Testis (tissue), 3 donors: ENCODE measurements around the gene ZNF273. TPM values are rescaled to one million over a fixed set of nuclear protein-coding genes. Genes with fewer than 3 reads are reported as not detected.
"Not testable (repeated sequence)": the region's sequence is repeated elsewhere in the genome, so short reads cannot be mapped to it uniquely, and the experiment has no call there.

Experiments
- DNase-seq: peaks from one replicate; pipeline ENCODE4 v3.0.0-alpha.2; 2019
- H3K27ac ChIP-seq, 2 donors: fragments of 200-600 bp; sonication (generic); one replicate each; pipeline ENCODE4 v1.5.1; 2019
- H3K27me3 ChIP-seq: fragments of 200-600 bp; sonication (generic); one replicate; pipeline ENCODE4 v1.5.1; 2019
- H3K36me3 ChIP-seq: fragments of 200-600 bp; sonication (generic); one replicate; pipeline ENCODE4 v1.5.1; 2017; ENCODE audit warnings: low read depth; ENCODE audit errors: missing control alignments
- H3K4me1 ChIP-seq: fragments of 200-600 bp; sonication (generic); one replicate; pipeline ENCODE4 v1.5.1; 2019
- H3K4me3 ChIP-seq, 2 donors: fragments of 200-600 bp; sonication (generic); one replicate each; pipeline ENCODE4 v1.5.1; 2017 to 2019
- H3K9me3 ChIP-seq: fragments of 200-600 bp; sonication (generic); one replicate; pipeline ENCODE4 v1.5.1; 2017
- POLR2A ChIP-seq: fragments of 450-650 bp; IDR thresholded peaks from one replicate; pipeline ENCODE4 v1.6.1; 2017; ENCODE audit warnings: antibody characterized with exemption, mild to moderate bottlenecking, moderate library complexity
- WGBS, 2 donors: methylation state at CpG; one replicate each; pipeline ENCODE4 v1.1.5; 2018; 5-methylcytosine and 5-hydroxymethylcytosine counted together
- intact Hi-C: fragments of 100-400 bp; cut with DNase I; formaldehyde crosslinking; loops from one replicate; pipeline ENCODE4 v1.15.1; 2023; ENCODE audit warnings: low total_unique reads
- polyA plus RNA-seq: library from polyadenylated mRNA; stranded (reverse); fragments of 350-450 nt; fragmentation: Illumina TruSeq; extraction: RNeasy Lipid Tissue Mini Kit (QIAGEN cat#74804); gene quantifications from one replicate; pipeline ENCODE4 v1.2.3, GENCODE V29; 2014; ENCODE audit warnings: low read depth, low replicate concordance; ENCODE audit not compliant: insufficient read depth
- total RNA-seq, 2 donors: library from RNA; depleted of rRNA; stranded (reverse); fragments of >200 nt; gene quantifications; one replicate each; pipeline ENCODE4 v1.2.3, GENCODE V29; 2016
- TF ChIP-seq, protein P1 (sequence below), 3 experiments: fragments of 450-650 bp in 2 of 3; fragments of 200-600 bp in 1 of 3; sonication (generic) in 1 of 3; IDR thresholded peaks; one replicate each; pipeline ENCODE4 v1.5.1; 2016 to 2019; ENCODE audit warnings: antibody characterized with exemption in 3 of 3, mild to moderate bottlenecking in 2 of 3, moderate library complexity in 1 of 3

The ZNF273 gene
- total and polyA plus RNA-seq, 3 donors from 2014 or later: 10.6 to 36.0 (median 13.6) TPM

DNA sequence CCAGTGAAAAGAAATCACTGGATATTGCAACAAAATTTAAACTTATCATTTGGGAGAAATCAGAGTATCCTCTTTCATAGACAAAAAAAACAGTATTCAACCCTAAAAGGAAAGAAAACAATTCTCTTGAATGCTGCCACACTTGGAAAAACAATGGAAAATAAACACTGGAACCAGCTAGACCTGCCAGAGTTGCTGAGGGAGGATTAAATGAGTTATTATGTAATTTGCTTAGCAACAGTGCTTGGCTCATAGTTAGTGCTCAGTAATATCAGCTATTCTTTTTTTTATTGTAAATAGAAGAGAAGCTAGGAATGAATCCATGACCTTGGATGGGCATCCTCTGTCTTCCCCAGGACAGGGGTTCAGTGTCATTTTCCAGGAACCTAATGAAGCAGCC lies 11.0 kb upstream of the ZNF273 start:
- Histone ChIP-seq H3K9me3 (no peaks in the 10 kb centered on the region), H3K27me3 (no peaks in the 10 kb centered on the region), H3K36me3 (no peaks in the 10 kb centered on the region), H3K4me3 (no peak overlapping the region), H3K27ac (no peak overlapping the region), H3K4me1 (peaks cover 13% of the 10 kb centered on the region)
- intact Hi-C loops: no loop called here
- TF ChIP-seq, protein P1, sequence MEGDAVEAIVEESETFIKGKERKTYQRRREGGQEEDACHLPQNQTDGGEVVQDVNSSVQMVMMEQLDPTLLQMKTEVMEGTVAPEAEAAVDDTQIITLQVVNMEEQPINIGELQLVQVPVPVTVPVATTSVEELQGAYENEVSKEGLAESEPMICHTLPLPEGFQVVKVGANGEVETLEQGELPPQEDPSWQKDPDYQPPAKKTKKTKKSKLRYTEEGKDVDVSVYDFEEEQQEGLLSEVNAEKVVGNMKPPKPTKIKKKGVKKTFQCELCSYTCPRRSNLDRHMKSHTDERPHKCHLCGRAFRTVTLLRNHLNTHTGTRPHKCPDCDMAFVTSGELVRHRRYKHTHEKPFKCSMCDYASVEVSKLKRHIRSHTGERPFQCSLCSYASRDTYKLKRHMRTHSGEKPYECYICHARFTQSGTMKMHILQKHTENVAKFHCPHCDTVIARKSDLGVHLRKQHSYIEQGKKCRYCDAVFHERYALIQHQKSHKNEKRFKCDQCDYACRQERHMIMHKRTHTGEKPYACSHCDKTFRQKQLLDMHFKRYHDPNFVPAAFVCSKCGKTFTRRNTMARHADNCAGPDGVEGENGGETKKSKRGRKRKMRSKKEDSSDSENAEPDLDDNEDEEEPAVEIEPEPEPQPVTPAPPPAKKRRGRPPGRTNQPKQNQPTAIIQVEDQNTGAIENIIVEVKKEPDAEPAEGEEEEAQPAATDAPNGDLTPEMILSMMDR (IDR thresholded peaks at IDR 0.05): no peak
- TF ChIP-seq POLR2A: no peak
- DNase-seq: no peak

DNA sequence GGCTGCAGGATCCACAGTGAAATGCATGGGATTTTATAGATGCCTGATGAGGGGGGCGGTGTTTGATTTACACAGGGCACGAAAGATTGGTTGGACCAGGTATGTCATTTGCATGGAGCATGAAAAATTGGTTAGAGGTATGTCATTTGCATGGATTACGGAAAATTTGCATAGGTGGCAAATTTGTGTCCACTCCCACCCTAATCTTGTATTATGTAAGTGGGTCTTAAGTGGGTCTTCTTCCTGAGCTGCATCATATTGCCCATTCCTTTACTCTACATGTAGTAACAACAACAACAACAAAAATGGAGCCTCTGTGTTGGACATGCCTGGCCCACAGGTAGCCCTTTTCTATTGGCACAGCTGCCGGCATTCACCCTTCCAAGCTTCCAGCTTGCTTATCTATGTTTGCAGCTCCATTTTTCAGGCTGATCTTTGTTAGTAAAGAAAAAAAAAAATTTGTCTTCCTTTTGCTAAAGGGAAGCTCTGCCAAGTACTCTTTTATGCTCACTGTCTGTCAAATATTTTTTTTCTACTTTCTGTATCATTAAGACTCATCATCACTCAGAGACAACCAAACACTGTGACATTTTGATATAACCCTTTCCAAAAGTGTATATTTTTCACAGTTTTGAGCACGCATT lies 10.3 kb upstream of the ZNF273 start:
- TF ChIP-seq, protein P1 (IDR thresholded peaks at IDR 0.05): no peak
- no peak for TF ChIP-seq POLR2A
- H3K9me3 ChIP-seq: no peaks in the 10 kb centered on the region
- WGBS, 2 donors: 85 to 89% methylated on average over 5 of the region's 5 CpGs
- H3K36me3 ChIP-seq: no peaks in the 10 kb centered on the region
- DNase-seq: no peak
- H3K27ac ChIP-seq: no peak overlapping the region
- intact Hi-C loops: no loop called here
- H3K4me1 ChIP-seq: peaks cover 13% of the 10 kb centered on the region
- H3K27me3 ChIP-seq: no peaks in the 10 kb centered on the region
- no peak overlapping the region for H3K4me3 ChIP-seq

DNA sequence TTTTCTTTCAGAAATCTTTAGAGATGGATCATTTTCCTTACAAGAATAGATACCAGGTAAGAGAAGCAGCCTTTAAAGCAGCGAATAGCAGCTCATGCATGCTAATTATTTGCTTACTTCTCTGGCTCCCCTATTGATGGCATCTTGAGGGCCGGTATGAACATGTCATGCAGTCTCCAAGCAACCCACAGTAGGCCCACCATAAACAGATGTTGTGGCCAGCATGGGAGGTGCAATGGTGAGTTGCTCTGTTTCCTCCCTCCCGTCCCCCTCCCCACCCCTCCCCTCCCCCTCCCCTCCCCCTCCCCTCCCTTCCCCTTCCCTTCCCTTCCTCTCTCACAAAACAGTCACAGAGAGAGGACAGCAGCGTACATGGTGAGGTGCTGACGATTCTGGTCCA lies 9.7 kb upstream of the ZNF273 start:
- intact Hi-C loops: no loop called here
- Histone ChIP-seq H3K4me3 (no peak overlapping the region), H3K36me3 (no peaks in the 10 kb centered on the region), H3K27me3 (no peaks in the 10 kb centered on the region), H3K9me3 (no peaks in the 10 kb centered on the region), H3K4me1 (peaks cover 13% of the 10 kb centered on the region), H3K27ac (no peak overlapping the region)
- DNase-seq: no peak
- TF ChIP-seq POLR2A: no peak
- TF ChIP-seq, protein P1 (IDR thresholded peaks at IDR 0.05): no peak
- WGBS, 2 donors: 57 to 64% methylated on average over 4 to 5 of the region's 5 CpGs

DNA sequence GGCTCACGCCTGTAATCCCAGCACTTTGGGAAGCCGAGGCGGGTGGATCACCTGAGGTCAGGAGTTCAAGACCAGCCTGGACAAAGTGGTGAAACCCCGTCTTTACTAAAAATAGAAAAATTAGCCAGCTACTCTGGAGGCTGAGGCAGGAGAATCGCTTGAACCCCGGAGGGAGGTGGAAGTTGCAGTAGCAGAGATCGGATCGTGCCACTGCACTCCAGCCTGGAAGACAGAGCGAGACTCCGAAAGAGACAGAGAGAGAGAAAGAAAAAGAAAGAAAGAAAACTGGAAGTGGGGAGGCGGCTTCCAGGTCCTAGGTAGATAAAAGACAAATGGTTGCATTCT lies 640 bp upstream of the ZNF273 start:
- H3K9me3 ChIP-seq, H3K4me1 ChIP-seq, H3K27me3 ChIP-seq, intact Hi-C loops, DNase-seq, H3K36me3 ChIP-seq, H3K27ac ChIP-seq: not testable (repeated sequence)
- H3K4me3 ChIP-seq: peak overlapping the region; percentile 72 to 89
- 45 to 50% methylated on average over 11 of the region's 11 CpGs for WGBS, 2 donors

DNA sequence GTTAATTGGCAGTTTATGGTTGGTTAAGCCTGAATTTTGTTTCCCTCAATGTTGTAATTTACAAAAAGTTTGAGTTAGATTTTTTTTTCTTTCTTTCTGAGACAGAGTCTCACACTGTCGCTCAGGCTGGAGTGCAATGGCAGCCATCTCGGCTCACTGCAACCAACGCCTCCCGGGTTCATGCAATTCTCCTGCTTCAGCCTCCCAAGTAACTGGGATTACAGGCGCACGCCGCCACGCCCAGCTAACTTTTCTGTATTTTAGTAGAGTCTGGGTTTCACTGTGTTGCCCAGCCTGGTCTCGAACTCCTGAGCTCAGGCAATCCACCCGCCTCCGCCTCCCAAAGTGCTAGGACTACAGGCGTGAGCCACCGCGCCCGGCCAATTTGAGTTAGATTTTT lies 935 bp downstream of the ZNF273 start:
- TF ChIP-seq, protein P1 (IDR thresholded peaks at IDR 0.05): no peak
- TF ChIP-seq POLR2A: no peak
- H3K27ac ChIP-seq: no peak overlapping the region
- H3K27me3 ChIP-seq: no peaks in the 10 kb centered on the region
- H3K4me3 ChIP-seq: peak overlapping the region in 1 of 2 donors; percentile 72
- DNase-seq: no peak
- H3K36me3 ChIP-seq: no peaks in the 10 kb centered on the region
- no peaks in the 10 kb centered on the region for H3K9me3 ChIP-seq
- peaks cover 3% of the 10 kb centered on the region for H3K4me1 ChIP-seq
- 75 to 76% methylated on average over 15 of the region's 15 CpGs for WGBS, 2 donors
- intact Hi-C loops: no loop called here
